8988T (cell line): Measurements from ENCODE around the gene KCNQ5.

Experiments
- DNase-seq: peaks from one replicate; pipeline ENCODE4 v3.0.0; 2011

KCNQ5 gene

DNA sequence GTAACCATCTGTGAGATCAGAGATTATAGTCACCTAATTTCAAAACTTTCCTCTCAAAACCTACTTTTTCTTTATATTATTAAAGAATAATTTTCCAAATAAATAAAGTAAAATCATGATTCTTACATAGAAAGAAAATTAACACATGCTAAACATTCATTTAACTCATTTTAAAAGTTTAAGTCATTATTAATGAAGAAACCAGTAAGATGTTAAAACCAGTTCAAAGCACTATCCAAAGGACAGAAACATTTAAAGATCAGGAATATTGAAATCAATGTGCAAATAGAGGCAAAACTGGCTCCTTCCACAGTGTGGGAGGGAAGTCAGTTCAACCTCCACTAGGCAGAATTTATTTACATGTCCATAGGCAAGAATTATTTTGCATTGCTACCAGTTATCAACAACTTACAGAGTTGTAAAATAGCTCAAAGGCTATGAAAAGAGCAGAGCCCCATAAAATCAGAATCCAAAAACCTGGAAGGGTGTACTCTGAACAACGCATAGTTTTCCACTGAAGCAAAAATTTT, 456.5 kb downstream of the KCNQ5 start:
- no peak for DNase-seq

DNA sequence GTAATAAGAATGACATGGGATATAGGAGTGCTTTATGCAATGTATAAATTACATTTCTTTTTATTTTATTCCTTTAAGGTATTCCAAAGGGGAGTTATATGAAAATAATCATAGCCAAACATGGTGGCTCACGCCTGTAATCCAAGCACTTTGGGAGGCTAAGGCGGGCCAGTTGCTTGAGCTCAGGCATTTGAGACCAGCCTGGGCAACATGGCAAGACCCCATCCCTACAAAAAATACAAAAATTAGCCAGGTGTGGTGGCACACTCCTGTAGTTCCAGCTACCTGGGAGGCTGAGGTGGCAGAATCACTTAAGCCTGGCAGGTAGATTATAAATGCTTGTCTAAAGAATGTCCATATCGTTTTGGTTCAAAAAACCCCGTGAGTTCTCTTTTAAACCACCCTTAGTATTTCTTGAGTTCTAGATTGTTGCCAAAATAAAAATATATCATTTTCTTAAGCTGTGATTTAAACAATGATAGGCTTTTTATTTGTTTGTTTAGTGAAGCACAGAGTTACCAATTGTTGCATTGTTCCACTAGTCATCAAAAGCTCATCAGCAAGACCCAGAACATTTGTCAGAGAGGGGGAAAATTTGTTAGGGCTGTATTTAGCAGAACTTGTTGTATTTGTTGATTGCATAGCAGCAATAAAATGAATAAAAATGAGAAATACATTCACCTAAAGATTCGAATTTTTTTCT, 457.2 kb downstream of the KCNQ5 start:
- no peak for DNase-seq

DNA sequence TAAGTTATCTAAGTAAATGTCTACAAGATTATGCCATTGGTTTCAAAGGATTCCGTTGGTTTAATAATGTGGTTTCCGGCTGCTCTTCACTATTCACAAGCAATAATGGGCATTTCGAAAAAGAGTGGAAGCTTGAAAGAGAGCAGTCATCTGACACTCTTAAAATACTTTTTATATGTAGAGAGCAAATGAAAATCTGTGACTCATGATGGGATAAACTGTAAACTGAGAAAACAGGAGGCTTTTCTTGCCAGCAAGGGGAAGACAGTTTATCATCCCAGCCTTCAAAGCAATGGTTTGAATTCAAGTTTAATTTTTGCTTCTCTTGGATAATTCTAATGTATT, 457.7 kb downstream of the KCNQ5 start:
- DNase-seq: no peak

DNA sequence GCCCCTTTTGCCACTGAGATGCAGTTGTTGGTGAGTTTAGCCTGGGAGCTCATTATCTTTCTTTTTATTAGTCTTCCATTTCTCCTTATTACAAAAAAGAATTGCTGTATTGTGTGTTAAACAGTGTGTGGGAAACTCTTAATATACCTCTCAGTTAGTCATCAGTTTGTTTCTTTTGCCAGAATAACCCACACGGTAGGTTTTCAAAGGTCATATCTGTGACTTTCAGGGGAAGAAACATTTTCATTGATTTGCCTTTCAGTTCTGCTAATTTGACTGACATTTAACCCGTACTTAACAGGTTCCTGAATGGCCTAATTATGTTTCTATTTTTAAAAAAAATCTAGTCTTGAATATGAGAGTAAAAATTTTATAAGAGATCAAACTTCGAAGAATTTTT, 458.1 kb downstream of the KCNQ5 start:
- no peak for DNase-seq

DNA sequence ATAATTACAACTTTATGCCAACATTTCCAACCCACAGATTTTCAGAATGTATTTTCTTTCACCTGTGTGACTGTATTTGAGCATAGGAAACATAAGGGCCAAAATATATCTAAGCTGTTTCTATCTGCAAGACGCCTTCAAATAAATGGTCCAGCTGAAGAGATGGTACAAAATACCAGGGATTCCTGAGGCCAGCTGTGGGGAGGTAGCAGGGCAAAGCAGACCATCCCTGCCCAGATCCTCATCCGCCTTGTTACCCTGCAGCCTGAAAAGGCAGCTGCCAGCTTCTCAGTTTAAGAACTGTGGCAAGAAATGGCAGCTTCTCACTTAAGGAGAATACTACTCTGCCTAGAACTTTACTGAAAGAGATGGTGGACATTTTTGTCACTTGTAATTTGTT, 460.1 kb downstream of the KCNQ5 start:
- DNase-seq: no peak

DNA sequence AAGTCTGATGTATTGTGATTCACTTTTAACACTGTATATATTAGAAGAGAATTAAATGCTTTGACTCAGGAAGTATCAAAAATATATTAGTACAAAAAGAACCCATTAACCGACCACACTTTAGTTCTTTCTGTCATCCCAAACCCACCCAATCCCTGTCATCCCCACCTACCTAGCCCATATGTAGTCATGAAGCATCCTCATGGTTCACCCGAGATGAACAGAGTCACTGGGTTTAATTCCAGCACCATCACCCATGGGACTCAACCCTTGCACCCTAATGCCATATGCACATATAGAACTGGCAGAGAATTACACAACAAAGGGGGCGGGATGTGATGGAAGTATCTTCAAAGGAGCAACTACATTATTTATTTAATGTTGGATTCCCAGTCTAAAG, 462.0 kb downstream of the KCNQ5 start:
- DNase-seq: no peak

DNA sequence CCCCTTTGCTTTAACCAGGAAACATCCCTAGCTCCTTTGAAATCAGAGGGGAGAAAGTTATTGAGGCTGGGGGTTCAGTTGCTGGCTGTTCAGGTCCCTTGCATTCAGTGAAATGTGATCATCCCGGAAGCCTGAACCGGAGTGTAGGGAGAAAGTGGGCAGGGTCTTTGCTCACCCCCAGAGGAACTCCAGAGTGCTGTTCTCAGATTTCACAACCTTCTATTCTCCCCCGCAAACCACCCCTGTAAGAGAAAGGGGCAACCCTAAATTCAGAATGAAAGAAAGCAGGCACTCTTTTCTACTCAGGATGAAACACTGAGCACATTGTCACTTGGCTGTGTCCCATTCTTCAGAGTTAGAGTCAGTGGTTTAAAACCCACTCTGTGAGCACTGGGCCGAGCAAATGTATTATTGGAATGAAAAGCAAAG, 463.6 kb downstream of the KCNQ5 start:
- no peak for DNase-seq

DNA sequence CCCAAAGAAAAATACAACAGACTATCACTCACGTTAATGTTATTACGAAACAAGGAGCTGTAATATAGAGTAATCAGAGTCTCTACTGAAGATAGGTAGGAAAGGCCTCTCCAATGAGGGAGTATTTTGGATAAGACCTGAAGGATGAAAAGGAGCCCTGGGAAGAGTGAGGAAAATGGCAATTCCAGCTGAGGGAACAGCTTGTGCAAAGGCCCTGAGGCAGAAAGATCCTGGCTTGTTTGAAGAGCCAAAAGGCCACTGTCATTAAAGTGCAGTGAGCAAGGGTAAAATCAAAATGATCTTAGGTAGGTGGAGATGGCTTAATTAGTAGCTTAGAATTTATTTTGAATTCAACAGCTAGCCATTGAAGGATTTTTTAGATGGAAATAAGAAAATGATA, 464.9 kb downstream of the KCNQ5 start:
- DNase-seq: no peak

DNA sequence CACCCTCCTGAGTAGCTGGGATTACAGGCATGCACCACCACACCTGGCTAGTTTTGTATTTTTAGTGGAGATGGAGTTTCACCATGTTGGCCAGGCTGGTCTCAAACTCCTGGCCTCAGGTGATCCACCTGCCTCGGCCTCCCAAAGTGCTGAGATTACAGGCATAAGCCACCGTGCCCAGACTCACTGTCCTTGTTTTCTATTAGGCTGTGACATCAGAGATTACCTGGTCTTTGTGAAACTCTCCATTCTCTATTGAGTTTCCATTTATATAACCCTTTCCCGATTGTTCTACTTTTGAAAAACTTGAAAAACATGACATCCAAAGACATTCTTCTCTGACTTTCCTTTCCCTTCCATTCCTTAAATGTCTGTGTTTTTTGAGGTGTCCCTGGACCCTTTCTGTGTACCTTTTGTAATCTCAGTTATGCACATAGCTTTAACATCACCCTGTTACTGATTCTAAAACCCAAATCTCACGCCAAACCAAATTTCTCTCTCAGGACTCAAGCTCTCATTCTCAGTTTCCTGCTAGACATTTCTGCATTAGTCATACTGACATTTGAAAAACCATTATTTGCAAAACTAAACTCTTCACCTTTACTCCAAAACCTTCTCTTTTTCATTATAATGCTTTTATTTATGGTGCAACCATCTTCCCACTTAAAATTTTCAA, 466.4 kb downstream of the KCNQ5 start:
- DNase-seq: no peak

DNA sequence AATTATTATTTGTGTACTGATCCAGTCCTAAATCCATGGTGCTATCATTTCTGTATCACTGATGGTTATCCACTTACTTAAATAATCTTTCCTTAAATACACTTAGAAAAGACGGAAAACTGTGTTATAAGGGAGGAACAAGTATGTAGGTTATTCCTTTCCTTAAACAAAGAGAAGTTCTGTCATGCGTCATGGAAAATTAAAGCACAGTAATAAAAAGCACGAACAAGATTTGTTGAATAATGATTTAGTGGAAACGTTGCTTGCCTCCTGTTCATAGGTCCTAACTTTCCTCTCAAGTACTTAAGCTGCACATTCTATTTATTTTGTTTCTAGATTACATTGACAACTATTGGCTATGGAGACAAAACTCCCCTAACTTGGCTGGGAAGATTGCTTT, 483.1 kb downstream of the KCNQ5 start:
- no peak for DNase-seq

DNA sequence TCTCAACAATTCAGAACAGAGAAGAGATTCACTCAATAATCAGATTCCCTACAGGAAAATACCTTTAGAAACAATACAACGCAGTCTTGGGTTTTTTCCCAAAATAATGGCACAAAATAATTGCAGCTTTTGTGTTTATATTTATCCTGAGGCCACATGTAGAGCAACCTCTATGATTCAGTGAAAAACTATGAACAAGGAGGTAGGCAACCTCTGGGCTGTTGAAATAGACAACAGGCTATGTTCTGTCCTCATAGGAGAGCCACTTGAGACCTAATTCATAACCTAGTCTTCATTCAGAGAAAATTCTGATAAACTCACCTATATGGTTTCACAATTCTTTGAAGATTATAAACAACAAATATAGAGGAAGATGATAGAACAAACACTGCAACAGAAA, 485.2 kb downstream of the KCNQ5 start:
- no peak for DNase-seq

DNA sequence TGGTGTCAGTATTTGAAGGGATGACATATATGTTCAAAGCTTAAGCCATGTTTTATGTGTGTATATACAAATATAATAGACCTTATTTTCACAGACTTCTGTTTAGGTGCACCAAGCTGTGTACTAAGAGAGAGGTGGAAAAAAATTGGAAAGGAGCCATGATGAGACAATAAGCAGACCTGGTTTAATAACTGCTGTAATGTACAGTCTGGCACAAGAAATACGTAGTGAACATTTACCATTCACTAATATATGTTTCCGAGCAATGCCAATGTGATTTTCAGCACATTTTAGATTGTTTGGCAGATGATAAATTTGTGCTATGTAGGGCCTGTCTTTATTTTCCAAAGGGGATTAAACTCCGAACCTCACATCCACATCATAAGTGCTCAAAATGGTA, 487.1 kb downstream of the KCNQ5 start:
- no peak for DNase-seq

DNA sequence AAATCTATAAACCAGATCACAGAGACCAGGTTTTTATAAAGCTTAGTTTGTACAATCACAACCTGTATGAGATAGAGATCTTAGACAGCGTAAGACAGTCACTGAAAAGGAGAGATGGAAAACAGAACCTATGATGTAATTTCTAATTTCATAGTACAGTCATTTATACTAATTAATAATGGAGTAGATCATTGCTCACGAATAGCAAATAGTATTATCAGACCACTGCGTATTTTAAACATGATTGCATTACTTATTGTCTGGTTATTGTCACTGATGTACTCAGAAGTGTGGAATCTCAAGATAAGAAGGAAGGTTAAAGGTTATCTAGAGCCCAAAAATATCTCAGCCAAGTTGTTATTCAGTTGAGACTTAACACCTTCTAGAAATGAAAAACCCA, 487.8 kb downstream of the KCNQ5 start:
- DNase-seq: no peak

DNA sequence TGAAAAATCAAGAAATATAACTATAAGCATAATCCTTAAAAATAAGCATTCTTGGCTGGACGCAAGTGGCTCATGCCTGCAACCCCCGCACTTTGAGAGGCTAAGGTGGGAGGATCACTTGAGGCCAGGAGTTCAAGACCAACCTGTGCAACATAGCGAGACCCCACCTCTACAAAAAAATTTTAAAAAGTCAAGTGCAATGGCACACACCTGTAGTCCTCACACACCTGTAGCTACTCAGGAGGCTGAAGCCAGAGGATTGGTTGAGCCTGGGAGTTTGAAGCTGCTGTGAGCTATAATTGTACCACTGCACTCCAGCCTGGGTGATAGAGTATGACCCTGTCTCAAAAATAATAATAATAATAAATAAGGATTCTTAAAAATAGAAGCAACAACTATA, 494.5 kb downstream of the KCNQ5 start:
- DNase-seq: no peak

DNA sequence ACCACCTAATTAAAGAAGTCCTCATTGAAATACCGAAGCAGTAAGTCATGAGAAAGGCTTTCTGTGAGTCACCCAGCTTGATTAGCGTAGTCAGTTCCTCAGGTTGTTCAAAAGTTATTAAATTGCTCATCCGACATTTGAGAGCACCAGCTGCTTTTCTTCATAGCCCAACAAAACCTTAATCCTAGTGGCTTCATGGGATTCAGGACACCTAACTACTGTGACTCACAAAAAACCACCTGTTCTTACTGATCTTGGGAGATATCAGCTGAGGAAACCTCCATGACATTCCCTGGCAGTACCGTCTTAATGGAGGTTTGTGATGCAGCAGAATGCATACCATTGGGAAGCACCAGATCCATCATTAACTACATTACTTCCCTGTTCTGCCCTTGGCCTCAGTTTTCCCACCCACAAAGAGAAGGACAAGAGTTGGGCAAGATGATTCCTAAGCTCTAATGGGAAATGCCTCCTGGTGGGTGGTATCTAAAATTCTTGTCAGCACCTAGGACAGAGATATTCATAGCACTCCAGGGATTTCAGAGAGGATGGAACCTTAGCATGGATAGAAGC, 499.6 kb downstream of the KCNQ5 start:
- no peak for DNase-seq

DNA sequence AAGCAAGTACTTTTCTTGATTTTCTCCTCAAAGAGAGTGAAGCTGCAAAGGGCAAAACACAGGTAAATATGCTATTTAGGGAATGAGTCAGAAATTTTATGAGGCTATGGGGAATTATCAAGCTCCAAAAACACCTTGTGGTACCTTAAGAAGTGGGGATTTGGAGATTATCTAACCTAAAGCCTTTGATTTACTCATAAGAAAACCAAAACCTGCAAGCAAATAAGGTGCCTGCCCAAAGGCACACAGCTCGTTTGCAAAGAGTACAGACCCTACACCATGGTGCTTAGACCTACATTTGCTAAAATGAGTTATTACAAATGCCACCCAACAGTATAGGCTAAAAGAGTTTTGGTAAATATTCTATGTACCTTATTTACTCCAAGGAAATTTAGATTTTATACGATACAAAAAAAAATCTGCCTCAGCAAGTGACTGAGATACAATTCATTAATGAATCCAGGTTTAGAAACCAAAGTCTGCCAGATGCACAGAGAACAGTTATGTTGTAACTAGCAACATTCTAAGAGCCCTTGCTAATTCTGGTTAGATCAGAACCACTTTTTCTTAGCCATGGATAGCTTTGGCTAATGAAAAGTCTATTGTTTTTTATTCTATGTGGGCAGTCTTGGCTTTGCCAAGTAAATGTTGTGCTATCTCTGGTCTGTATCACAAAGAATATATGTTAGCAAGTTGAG, 501.9 kb downstream of the KCNQ5 start:
- no peak for DNase-seq

DNA sequence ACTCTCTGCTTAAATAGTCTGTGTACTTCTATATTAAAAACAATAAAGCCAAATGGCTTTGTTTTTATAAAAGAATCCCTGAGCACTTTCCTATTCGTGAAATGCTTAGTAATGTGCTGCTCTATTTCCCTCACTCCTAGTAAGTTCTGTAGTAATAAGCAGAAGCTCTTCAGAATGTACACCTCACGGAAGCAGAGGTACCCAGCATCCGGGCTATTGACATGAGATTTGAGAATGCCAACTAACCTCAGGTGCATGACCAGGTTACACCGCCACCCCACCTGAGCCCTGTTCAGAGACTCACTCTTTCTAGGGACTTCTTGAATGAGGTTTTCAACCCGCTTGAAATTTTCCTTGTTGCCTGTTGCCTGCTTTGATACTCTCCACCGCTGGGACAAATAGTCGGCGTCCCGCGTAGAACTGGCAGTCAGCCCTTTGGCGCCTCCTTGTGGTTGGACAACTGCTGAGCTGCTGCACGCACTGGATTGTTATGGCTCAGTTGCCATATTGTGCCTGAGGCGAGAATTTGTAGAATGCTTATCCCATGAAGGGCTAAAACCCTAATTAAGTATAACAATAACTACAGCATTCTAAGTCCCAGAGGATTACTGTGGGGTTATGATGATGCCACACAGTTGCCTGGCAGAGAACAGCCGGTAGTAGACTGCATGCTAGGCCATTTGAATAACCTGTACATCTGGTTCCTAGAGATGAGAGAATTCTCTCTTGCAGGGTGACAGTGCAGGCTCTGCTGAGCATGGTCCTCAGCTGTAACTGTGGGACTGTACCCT, 508.0 kb downstream of the KCNQ5 start:
- peak; percentile 28 for DNase-seq

DNA sequence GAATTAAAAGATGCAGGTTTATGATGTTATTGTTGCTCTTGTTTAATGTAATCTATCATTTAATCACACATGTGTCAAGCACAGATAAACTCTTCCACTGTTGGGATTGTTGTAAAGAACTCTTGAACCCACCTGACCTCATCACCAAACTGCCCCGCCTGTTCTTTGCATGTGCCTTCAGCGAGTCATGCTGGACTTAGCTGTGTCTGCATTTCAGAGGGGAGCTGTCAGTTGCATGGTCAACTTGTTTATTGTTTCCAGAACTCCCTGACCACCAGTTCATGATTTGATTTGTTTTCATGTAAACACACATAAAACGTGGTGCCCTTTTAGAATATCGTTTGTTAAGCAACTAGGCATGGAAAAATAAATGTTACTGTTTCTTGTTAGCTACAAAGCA, 509.8 kb downstream of the KCNQ5 start:
- no peak for DNase-seq

DNA sequence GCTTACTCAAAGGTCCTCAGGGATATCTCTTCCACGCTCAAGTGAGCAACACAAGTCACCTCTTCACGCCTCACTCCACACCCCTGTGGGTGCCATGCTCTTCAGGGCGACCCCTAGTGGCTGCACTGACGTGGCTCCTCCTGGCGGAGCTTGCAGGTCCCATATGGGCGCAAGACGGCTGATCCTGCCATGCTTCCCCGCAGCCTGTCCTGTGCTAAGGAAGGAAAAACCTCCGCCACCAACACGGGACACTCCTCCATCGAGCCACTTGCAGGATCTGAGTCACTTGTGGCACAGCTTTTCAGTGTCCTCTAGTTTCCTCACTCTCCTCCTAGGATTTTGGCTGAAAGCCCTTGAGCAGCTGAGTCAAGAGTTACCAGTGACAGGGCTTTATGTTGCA, 512.7 kb downstream of the KCNQ5 start:
- DNase-seq: no peak

DNA sequence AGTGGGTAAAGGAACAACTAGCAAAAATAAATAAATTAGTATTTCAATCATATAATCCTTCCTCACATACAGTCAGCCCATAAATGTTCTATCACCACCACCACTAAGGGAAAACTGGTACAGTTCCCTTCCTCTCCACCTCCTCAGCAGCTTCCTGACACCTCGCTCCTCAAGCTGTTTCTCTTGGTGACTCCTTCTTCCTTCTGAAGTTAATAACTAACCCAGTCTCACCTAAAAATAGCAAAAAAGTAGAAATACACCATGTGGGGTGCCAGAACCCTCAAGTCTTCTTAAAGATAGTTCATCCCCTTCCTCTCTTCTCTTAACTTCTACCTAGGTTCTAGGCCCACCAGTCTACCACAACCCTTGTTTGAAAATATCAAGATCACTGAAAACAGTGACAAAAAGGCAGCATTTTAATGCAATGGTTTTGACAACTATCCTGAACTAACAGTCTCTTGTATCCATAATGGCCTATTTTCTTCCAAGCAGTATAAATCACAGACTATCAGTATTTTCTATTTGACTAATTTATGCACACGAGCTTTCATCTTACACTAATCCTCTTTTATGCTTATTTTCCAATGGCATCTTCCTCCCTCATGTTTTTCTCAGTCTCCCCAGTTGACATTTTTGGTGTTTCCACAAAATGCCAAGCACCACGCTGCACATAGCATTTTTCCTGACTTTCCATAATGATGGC, 518.0 kb downstream of the KCNQ5 start:
- DNase-seq: no peak

DNA sequence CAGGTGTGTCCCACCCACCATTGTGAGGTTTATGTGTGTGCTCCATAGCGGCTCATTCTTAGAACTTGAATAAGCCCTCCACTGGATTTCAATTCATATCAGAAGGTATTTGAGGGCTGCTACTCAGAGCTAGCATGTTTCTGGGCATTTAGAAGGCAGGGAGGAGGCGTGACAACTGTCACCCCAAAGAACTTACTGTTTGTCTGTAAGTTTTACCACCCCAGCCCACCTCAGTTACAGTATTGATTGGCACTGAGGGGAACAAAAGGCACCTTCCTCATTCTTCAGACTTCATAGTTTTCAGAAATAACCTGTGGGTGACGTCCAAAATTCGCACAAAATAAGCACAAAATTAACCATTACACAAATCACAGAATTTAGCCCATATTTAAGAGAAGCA, 521.7 kb downstream of the KCNQ5 start:
- DNase-seq: no peak

DNA sequence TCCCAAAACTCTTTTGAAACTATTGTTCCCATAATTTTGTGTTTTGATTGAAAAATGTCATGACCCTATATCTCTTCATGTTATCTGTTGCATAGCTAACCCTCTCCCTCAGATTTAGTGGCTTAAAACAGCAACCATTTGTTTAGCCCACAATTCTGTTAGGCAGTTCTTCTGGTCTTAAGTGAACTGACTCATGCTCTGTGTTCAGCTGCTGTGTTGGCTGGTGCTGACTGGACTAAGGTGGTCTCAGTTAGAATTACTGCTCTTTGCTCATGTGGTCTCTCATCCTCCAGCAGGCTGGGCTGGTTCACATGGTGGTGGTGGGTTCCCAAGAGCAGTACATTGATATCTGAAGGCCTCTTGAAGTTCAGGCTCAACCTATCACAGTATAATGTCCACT, 522.7 kb downstream of the KCNQ5 start:
- DNase-seq: no peak
